Left forelimb (tissue), 1 donor: ENCODE results near the gene RBM19.

ENCODE experiments used
- DNase-seq: peaks from one replicate; pipeline ENCODE4 v3.0.0-alpha.2; 2018; ENCODE audit warnings: low spot score

The RBM19 gene

DNA sequence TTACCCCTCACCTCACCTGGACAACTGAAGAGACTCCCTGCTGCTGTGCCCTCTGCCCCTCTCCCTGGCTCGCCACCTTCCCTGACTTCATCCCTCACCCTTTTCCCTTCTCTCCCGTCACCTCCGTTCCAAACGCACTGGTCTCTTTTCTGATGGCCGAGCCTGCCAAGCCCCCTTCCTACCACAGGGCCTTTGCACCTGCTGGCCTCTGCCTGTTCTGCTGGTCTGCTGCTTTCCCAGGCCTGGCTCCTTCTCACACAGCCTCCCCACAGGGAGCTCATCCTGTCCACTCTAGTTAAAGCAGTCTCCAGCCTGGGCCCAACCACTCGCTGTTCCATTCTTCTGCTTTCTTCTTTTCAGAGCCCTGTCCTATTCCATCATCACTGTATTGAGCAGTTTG is 34.6 kb downstream of the RBM19 start:
- no peak for DNase-seq

DNA sequence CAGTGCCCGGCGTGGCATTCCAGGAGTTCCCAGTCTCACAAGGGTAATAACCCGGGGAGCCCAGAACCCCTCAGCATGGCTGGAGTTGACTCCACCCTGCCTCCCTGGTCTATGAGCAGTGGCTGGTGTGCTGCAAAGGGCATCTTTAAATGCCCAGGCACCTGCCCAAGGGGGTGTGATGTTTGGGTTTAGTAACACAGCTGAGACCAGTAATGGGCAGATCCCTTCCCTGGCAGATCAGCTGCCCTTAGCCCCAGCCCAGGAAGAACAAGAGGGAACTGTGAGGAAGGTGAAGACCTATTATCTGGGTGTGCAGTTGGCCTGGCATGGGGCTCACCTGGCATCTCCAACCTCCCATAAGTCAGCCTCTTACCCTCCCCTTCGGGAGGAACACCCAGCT is 35.9 kb downstream of the RBM19 start:
- no peak for DNase-seq

DNA sequence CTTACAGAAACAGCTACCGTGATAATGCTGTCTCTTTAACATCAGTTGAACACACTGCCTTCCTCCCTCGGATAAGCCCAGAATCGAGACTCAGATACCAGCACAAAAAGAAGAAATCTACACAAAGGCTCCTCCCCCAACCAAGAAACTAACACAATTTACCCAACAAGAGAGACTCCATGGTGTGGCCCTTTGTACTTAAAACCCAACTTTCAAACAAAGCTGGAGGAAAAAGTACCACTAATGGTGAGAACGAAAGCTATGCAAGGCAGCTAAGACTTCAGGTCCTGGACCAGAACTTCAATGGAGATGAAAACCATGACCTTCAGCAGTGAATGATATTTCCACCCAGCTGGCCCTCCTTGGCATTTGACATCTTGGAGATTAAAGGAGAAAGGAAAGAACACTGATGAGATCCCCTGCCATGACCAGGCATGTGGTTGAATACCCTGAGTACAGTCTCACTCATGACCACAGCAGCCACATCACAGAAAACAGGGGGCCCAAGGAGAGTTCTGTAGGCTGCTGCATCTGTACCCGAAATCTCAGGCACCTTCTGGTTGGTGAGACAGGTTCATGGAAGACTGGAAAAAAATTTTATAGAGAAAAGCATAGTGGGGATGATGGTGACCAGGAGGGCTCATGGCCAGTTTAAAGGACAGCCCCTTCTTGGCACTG is 36.7 kb downstream of the RBM19 start:
- no peak for DNase-seq

DNA sequence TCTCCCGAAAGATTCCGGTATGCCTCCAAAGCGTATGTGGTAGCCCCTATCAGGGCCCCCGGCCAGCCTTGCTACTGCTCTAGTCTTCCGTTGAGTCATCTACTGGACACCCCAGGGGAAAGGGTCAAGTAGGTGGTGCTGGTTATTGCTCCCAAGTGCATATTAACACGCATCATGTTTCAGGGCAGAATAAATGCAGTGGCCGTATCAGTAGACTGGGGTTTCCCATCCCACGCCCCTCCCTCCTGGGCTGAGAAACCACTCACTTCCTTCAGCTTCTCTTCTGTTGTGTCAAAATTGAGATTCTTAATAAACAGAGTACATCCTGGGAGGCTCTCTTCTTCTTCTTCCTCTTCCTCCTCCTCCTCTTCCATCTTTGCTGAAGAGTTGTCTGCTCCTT is 39.3 kb downstream of the RBM19 start:
- DNase-seq, result no peak

DNA sequence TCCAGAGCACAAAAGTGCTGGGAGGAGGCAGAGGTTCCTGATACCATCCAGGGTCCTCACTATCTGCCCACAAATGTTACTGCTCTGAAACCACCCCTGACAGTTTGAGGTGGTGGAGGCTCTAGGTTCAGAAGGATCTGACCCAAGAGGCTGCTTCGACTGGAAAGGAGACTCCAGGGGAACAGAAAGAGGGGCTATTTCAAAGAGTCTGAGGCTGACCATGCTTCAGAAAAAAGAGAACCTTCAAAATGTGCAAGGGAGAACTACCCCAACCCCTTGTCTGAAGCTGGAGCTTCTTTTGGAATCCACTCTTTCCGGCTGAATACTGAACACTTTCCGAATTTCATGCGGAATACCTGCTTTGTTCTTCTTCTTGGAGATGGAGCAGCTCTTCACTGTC is 41.8 kb downstream of the RBM19 start:
- no peak for DNase-seq

DNA sequence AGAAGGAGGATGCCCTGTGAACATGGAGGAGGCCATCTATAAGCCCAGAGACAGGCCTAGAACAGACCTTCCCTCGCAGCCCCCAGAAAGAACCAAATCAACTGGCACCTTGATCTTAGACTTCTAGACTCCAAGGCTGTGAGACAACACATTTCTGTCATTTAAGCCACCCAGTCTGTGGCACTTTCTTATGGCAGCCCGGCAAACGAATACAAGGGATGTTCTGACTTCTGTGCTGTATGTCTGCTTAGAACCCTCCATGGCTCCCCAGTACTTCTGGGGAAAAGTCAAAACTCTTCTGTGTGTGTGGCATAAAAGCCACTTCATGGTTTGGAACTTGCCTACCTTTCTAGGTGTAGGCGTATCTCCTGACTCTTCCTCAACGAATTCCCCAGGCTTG is 42.9 kb downstream of the RBM19 start:
- DNase-seq, result no peak

DNA sequence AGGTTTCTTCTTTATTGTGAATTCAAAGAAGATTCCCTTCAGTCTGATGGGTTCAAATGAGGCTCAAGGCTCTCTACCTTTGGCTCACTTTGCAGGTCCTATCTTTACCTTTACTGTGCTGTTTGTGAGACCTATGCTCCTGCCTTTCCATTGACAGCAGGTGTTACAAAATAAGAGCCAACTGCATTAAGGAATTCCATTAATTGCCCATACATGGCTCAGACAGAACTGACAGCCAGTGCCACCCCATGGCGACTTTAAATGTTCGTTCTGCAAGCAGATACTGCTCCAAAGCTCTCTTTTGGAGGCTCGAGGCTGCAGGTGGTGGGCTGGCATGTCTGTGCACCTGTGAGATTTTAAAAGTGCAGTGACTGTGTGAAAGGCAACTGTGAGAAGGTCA is 44.7 kb downstream of the RBM19 start:
- DNase-seq, result no peak

DNA sequence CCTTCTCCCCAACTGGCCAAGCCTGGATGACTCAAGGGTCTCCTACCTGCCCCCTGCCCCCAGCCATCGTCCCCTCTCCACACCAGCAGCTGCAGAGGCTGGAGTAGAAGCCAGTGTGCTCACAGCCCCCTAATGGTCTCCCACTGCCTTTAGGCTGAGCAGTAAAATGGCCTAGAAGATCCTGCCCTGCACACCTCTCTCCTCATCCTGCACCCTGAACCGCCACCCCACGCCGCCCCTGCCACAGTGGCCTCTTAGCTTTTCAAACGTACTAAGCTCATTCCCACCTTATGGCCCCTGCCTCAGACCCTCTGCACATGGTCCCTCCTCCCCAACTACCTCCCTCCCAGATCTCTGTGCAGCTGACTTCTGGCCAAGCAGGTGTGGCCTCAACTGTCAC is 46.3 kb downstream of the RBM19 start:
- DNase-seq, result no peak

DNA sequence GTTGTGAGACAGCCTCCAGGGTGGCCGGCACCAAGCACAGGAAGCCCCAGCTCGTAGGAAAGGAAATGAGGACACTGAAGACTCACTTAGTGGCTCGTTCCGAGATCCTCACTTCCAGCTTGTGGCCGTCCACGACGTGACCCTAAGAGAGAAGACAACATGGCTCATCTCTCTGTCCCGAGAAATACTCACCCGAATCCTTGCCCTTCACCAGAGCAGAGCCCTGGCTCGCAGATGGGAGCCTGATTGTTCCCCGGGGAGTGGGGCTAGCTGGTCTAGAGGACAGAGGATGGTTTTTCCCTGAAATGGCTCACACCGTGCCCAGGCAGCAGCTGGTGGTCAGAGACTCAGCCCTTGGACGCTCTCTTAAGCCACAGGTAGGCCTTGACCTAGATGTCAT is 47.8 kb downstream of the RBM19 start:
- DNase-seq, result no peak

DNA sequence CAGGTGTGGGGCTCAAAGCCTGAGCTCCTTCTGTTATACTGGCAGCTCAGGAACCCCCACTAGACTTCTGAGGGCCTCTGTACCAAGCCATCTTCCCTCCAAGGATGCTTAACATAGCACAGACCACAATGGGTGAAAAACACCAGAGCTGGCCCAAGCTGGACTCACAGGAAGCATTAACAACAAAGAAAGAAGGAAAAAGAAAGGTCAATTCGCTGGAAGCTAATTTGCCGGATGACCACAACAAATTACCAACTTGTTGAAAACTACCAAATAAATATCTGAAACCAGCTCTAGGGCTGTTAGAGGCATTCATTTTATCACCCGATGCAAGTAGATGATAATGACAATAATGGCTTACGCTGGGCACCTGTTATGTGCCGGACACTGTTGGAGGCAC is 48.7 kb downstream of the RBM19 start:
- no peak for DNase-seq

DNA sequence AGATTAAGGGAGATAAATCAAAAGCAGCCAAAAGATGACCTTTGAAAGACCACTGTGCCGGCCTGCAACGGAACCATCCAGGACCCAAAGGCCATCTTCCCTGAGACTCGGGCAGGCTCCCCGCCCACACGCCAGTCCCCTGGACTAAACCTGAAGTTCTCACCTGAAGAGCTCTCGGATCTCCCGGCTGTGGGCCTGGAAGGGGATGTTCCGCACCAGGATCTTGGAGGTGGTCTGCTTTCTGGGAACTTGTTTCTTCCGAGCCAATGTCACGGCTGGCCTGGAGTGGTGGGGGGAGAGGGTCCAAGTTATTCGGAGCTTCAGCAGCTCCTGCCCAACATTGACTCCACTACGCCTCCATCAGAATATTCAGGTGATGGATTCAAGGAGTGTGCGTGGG is 51.3 kb downstream of the RBM19 start:
- DNase-seq, result no peak

DNA sequence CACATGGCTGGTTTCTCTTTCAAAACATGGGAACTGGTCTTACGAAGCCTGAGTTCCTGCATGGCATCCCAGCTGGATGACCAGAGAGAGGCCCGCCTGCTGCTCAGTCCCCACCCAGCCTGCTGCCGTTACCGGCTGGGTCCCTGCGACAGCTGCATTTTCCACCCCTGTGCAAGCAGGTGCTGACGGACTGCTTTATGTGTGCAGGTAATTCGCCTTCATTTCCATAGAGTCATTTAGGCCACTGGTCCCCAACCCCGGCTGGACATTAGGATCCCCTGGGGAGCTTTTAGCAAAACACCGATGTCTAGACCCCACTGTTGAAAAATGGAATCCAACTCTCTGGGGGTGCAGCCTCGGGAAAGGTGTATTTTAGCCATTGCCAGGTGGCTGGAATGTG is 51.9 kb downstream of the RBM19 start:
- DNase-seq, result no peak

DNA sequence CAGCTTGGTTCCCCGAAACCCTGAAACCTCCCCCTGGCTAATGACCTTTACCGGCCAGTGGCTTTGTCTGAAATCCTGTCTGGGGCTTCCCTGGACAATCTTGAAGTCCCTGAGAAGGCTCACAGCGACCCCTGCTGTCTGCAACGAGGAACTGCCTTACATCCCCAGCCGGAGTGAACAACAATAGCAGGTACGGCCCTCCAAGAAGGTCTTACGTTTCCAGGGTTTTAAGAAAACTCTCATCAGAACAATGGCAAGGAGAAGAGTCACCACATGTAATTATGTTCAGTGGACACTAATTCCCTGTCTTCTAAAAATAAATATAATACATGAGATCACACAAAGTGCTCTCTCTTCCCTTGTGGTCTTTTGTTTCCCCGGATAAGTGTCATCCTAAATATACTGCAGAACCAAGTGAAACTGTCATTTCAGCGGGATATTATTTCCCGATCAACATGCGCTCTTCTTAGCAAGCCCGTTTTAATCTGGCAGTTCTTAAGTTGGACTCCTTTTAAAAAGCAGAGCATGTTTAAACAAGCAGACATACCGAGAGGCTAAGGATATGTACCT is 53.3 kb downstream of the RBM19 start:
- DNase-seq, result peak; percentile 75

DNA sequence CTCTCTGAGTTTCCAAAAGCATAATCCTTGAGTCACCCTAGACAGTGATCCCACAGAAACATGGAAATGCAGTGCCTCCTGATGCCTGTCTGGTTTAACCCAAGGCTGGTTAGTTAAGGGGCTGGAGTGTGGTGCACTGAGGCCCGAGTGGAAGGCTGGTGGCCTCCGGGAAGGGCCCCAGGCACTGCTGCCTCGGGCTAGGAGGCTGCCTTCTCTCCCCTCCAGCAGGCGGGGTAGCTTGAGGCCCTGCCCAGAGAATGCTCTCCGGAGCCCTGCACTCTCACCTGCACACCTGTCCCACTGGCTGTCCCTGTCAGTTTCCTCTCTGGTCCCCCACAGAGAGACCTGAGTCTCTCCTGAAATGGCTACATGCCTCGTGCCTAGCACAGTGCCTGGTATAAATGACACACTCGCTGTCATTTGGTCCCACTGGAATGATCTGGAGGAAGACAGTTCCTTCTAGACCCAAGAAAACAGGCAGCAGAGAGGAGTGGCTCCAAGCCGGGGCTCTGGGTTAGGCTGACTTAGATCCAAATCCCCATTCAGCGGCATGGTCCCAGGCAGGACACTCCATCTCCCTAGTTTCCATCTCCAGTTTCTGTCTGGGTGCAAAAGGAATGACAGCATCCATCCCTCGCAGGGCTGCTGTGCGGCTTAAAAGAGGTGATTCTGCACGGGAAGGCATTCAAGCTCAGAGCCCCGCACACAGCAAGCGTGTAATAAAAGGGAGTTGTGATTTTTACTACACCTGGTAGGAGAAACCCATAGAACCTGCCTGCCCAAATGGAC is 54.0 kb downstream of the RBM19 start:
- DNase-seq, result no peak

DNA sequence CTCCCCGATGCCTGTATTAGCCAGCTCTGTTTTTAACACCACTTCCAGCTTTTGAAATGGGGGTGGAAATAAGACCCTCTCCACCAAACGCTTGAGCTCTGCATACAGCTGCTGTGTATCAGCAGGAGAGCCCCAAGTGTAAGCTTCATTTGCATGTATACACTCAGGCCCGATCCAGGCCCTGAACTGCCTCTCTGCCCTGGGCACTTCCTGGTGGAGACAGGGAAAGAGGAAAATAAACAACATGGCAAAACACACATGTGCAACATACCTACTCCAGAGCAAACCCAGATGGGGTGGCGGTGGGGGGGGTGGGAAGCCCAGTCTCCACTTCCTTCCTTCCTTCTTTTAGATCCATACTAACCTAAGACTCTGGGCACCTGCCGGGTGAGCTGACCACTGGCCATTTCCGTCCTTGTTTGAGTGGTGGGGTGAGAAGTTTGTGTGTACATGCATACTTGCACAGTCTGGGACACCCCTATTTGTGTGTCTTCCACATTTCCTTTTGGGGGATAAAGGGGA is 55.3 kb downstream of the RBM19 start:
- no peak for DNase-seq

DNA sequence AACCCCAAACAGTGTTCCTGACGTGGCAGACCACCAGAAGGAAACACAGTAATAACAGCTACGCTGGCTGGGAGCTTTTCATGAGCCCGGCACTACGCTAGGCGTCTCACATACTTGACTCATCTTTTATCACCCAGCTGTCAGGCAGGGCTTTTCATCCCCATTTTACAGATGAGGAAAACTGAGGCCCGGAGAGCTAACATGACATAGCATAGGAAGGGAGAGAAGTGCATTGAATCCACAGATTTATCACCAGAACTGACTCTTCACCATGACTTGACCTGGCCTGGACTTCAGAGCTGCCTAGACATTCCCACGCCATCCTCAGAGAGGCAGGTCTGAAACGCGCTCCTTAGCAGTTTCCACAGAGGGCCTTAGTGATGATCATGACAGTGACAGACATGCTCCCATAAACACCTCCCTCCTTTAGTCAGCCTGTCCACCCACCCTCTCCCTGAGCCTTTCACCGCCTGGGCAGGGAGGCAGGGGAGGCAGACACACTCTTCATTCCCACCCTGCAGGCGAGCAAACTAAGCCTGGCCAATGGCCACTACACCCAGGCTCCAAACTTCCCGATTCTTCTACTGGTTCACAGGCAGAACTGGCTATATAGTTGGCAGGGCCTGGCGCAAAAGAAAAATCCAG is 56.2 kb downstream of the RBM19 start:
- DNase-seq, result no peak

DNA sequence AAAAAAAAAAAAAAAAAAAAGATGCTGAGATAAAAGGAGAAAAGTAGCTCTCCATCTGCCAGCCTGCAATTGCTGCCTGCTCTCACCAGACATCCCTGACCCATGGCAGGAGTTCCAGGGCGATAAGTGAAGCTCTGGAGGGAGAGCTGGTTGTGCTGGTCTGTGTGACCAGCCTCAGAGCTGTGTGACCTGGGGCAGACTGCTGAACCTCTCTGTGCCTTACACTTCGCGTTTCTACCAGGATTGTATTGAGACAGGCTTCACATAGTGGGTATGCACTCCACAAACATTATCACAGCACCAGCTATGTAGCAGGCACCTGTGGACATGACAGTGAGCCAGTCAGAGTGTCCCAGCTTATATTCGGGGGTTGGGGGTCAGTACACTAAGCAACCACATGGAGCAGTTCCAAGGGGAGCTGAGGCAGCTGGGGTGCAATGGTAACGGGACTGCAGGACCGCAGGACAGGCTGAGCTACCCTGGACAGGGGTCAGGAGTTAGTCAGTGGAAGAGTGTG is 57.5 kb downstream of the RBM19 start:
- no peak for DNase-seq

DNA sequence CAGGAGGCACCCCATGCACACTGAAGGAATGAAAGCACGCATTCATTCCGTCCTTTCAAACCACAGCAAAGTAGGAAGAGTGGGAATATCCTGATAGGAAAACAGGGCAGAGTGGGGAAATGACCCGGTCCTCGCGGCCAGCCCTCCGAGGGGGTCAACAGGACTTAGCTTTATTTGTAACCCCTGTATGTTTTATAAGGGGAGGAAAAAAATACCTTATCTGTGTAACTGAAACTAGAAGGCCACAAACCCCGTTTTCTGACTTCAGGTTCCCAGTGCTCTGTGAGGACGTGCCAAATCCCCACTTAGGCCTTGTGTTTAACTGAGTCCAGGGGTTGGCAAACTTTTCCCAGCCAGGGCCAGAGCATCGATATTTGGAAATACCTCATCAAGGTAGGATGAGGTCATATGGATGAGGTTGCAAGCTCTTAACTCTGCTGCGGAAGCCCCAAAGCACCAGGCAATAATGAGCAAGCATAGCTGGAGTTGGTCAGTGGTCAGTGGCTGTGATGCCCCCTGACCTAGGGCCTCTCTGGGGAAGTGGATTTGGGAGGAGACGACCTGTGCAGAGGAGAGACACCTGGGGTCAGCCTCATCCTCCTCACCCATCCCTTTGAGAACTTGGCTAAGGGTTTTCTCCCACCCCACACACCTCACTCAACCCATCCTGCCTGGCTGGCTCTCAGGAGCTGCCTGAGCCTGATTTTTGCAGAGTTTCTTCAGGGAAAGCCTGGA is 58.5 kb downstream of the RBM19 start:
- DNase-seq, result no peak

DNA sequence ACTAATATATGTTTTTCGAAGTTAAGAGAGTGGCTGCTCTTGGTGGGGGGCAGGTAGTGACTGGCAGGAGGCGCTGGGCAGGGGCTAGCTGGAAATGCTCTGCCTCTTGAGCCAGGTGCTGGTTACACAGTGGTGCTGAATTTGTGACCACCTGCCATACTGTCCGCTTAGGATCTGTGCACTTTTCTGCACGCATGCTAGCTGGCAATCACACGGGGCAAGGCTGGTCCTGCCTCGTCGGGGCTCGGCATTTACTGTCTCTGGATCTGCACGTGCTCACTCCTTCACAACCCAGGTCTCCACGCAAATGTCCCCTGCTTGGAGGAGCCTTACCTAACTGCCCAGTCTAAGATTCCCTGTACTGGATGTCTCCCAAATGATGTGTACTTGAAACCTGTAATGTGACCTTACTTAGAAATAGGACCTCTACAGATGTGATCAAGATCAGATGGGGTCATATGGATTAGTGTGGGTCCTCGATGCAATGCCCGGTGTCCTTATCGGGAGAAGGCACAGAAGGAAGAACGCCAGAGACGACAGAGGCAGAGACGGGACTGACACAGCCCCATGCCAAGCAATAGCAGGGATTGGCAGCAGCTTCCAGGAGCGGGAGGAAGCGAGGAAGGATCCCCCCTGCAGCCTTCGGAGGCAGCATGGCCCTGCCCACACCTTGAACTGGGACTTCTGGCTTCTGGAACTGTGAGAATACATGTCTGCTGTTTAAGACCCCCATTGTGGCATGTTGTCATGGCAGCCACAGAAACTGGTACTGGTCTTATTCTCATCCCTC is 59.5 kb downstream of the RBM19 start:
- no peak for DNase-seq

DNA sequence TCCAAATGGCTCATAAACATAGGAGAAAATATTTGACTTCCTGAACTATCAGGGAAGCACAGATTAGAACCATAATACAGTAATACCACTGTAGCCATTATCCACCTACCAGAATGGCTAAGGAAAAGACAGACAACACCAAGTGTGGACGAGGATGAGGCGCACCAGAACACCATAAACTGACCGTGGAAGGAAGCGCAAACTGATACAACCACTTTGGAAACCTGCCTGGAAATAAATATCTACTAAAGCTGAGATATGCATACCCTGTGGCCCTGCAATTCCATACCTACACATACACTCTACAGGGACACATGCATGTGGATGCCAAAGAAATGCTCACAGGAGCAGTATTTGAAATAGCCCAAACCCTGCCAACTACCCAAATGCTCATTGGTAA is 60.3 kb downstream of the RBM19 start:
- no peak for DNase-seq

DNA sequence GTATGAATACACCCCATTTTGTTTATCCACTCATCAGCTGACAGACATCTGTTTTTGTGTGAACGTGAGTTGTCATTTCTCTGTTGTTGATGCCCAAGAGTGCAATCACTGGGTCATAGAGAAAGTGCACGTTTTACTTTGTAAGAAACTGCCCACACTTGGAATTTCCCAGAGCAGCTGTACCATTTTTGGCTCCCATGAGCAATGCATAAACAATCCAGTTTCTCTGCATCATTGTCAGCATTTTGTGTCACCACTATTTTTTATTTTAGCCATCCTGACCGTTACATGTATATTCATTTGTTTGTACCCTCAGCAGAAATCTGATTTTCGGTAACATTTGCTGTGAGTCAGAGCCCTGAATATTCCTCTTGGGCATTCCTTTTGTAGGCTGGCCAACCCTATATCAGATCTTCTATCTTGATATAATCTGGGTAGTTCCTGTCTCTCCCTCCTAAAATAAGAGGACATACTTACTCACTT is 62.7 kb downstream of the RBM19 start:
- no peak for DNase-seq
